Fibroblast of lung (primary cell): ENCODE results near the gene TASP1.

Experiments
- CTCF ChIP-seq, 2 donors: IDR thresholded peaks in 1 of 2; conservative IDR thresholded peaks in 1 of 2; 1 replicate in 1 of 2; 2 replicates in 1 of 2; pipeline ENCODE4 v1.5.1; 2011 to 2012; ENCODE audit warnings: low read length in 2 of 2, control low read depth in 1 of 2, inconsistent platforms in 1 of 2, low read depth in 1 of 2, mild to moderate bottlenecking in 1 of 2
- EZH2 ChIP-seq: IDR thresholded peaks from 2 replicates; pipeline ENCODE4 v1.5.1; 2012; ENCODE audit warnings: low read length, control low read depth, mild to moderate bottlenecking; ENCODE audit errors: missing control alignments

- TF ChIP-seq CTCF (conservative IDR thresholded peaks at IDR 0.05 in 1 of 2, IDR thresholded peaks at IDR 0.05 in 1 of 2; ENCODE audit: low read depth in 1 of 2, low read length in 2 of 2) (no peak), EZH2 (no peak)
Measured at GRCh38 chr20:13515291-13515690, 123.4 kb downstream of the TASP1 start.
